Measurements from ENCODE around the gene TMEM207.

TMEM207 gene

DNA sequence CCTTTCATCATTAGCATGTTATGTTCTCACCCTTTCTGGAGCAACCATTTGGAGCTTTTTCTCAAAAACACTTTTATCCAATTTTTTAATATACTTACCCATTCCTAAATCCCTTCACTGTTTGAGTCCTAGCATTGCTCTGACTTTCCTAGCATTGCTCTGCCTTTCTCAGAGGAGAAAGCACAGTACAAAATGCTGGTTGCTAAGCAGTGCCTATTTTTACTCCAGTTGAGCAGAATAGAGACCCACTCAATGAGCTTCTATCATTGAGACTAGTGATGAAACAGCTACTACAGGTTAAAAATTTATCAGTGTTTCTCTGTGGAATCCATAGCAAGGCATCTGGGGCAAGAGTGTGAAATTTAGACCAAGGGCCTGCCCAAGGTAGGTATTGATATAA lies 42.4 kb upstream of the TMEM207 start:
- Histone ChIP-seq H3K4me2 (ENCODE audit: low read length) (no peak overlapping the region), H3K27ac (ENCODE audit: low read depth, low read length) (no peak overlapping the region), H4K20me1 (ENCODE audit: control insufficient read depth, insufficient read depth, low read depth, low read length) (no peaks in the 10 kb centered on the region), H3K27me3 (ENCODE audit: control insufficient read depth, low read length) (peaks cover 9% of the 10 kb centered on the region), H3K9me3 (ENCODE audit: control insufficient read depth, insufficient read depth, low read length) (no peaks in the 10 kb centered on the region; the same call in 1 of the 2 replicates), H3K36me3 (ENCODE audit: control insufficient read depth, low read length) (no peaks in the 10 kb centered on the region), H3K4me3 (ENCODE audit: low read length) (no peak overlapping the region), H3K4me1 (ENCODE audit: control insufficient read depth, low read length) (no peaks in the 10 kb centered on the region), H3K79me2 (ENCODE audit: control insufficient read depth, low read length) (no peaks in the 10 kb centered on the region), H3K9me2 (replicated peaks; ENCODE audit: control insufficient read depth, low read length) (no peaks in the 10 kb centered on the region), H3F3A (ENCODE audit: control insufficient read depth, insufficient read depth) (no peaks in the 10 kb centered on the region)
- TF ChIP-seq, protein P1, sequence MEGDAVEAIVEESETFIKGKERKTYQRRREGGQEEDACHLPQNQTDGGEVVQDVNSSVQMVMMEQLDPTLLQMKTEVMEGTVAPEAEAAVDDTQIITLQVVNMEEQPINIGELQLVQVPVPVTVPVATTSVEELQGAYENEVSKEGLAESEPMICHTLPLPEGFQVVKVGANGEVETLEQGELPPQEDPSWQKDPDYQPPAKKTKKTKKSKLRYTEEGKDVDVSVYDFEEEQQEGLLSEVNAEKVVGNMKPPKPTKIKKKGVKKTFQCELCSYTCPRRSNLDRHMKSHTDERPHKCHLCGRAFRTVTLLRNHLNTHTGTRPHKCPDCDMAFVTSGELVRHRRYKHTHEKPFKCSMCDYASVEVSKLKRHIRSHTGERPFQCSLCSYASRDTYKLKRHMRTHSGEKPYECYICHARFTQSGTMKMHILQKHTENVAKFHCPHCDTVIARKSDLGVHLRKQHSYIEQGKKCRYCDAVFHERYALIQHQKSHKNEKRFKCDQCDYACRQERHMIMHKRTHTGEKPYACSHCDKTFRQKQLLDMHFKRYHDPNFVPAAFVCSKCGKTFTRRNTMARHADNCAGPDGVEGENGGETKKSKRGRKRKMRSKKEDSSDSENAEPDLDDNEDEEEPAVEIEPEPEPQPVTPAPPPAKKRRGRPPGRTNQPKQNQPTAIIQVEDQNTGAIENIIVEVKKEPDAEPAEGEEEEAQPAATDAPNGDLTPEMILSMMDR (IDR thresholded peaks at IDR 0.05; ENCODE audit: low read depth, low read length, poor library complexity, severe bottlenecking) = no peak
- TF ChIP-seq EZH2phosphoT487 (IDR thresholded peaks at IDR 0.05; ENCODE audit: borderline replicate concordance, low read length) = no peak

DNA sequence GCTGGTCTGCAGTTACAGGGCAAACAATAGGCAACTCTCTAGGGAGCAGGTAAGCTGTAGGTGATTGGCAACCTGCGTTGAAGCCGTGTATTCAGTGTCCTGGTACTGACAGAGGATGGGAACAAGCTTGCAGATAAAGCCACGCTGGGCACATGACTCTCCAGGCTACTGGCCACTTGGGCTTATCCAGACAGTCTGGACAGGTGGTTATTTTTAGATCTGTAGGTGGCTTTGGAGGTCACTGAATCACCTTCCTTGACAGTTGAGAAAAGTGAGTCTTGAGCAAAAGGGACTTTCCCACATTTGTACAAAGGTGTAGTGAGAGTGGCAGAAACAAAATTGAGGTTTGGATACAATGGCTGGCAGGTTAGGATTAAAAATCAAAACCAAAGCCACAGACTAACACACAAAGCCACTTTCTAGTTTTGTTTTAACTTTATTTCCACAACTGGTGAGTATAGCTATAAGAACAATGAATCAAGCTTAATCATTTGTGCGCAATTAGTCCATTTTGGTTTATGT lies 41.9 kb upstream of the TMEM207 start:
- Histone ChIP-seq H3K36me3 (ENCODE audit: control insufficient read depth, low read length) (no peaks in the 10 kb centered on the region), H3K4me1 (ENCODE audit: control insufficient read depth, low read length) (no peaks in the 10 kb centered on the region), H3K9me2 (replicated peaks; ENCODE audit: control insufficient read depth, low read length) (no peaks in the 10 kb centered on the region), H3F3A (ENCODE audit: control insufficient read depth, insufficient read depth) (no peaks in the 10 kb centered on the region), H3K79me2 (ENCODE audit: control insufficient read depth, low read length) (no peaks in the 10 kb centered on the region), H3K27me3 (ENCODE audit: control insufficient read depth, low read length) (peaks cover 4% of the 10 kb centered on the region), H3K4me2 (ENCODE audit: low read length) (no peak overlapping the region), H3K9me3 (ENCODE audit: control insufficient read depth, insufficient read depth, low read length) (no peaks in the 10 kb centered on the region; the same call in 1 of the 2 replicates), H3K4me3 (ENCODE audit: low read length) (no peak overlapping the region), H3K27ac (ENCODE audit: low read depth, low read length) (no peak overlapping the region), H4K20me1 (ENCODE audit: control insufficient read depth, insufficient read depth, low read depth, low read length) (no peaks in the 10 kb centered on the region)
- no peak for TF ChIP-seq EZH2phosphoT487 (IDR thresholded peaks at IDR 0.05; ENCODE audit: borderline replicate concordance, low read length)
- TF ChIP-seq, protein P1 (IDR thresholded peaks at IDR 0.05; ENCODE audit: low read depth, low read length, poor library complexity, severe bottlenecking) = no peak

GRCh38 chr3:190486908-190487607 lies 37.4 kb upstream of the TMEM207 start:
- Histone ChIP-seq H3K36me3 (ENCODE audit: control insufficient read depth, low read length) (no peaks in the 10 kb centered on the region), H3K27ac (ENCODE audit: low read depth, low read length) (no peak overlapping the region), H4K20me1 (ENCODE audit: control insufficient read depth, insufficient read depth, low read depth, low read length) (no peaks in the 10 kb centered on the region), H3F3A (ENCODE audit: control insufficient read depth, insufficient read depth) (no peaks in the 10 kb centered on the region), H3K4me3 (ENCODE audit: low read length) (no peak overlapping the region), H3K79me2 (ENCODE audit: control insufficient read depth, low read length) (no peaks in the 10 kb centered on the region), H3K27me3 (ENCODE audit: control insufficient read depth, low read length) (peaks cover 7% of the 10 kb centered on the region), H3K9me3 (ENCODE audit: control insufficient read depth, insufficient read depth, low read length) (no peaks in the 10 kb centered on the region; the same call in 1 of the 2 replicates), H3K4me2 (ENCODE audit: low read length) (no peak overlapping the region), H3K9me2 (replicated peaks; ENCODE audit: control insufficient read depth, low read length) (no peaks in the 10 kb centered on the region), H3K4me1 (ENCODE audit: control insufficient read depth, low read length) (no peaks in the 10 kb centered on the region)
- TF ChIP-seq, protein P1 (IDR thresholded peaks at IDR 0.05; ENCODE audit: low read depth, low read length, poor library complexity, severe bottlenecking) = no peak
- TF ChIP-seq EZH2phosphoT487 (IDR thresholded peaks at IDR 0.05; ENCODE audit: borderline replicate concordance, low read length) = no peak

Data from DOHH2 (cell line).